Measurements from ENCODE around the gene ZNF423.

DNA sequence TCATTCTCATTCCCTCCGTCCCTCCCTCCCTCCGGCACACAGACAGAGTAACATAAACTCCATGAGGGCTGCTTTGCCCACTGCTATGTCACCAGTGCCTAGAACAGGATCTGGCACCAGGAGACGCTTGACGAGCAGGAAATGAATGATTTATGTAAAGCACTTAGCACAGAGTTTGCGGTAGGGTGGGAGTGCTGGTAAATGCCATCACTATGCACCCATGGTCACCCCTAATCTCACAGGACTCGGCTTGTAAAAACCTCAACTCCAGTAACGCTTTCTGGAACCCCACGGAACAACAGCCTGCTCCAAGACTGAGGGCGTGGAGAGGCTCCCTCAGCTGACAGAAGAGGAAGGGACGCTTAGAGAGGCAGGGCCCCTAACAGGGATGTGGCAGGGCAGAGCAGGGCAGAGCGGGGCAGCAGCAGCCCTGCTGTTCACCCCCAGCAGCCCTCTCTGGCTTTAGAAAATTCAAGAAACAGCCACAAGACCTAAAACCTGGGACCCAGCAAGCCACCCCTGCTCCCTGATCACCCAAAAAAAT is 325.4 kb downstream of the ZNF423 start:
- TF ChIP-seq ZNF174 (CRISPR knock-in tag; IDR thresholded peaks at IDR 0.05) (no peak), EP300 (IDR thresholded peaks at IDR 0.05; ENCODE audit: low read length) (no peak), ESRRB (CRISPR knock-in tag; IDR thresholded peaks at IDR 0.05; ENCODE audit: borderline replicate concordance) (no peak), ZNF444 (CRISPR knock-in tag; IDR thresholded peaks at IDR 0.05) (no peak), ZEB2 (IDR thresholded peaks at IDR 0.05) (no peak), POLR2A (conservative IDR thresholded peaks at IDR 0.05) (no peak), CTCF (IDR thresholded peaks at IDR 0.05 in 2 of 3, conservative IDR thresholded peaks at IDR 0.05 in 1 of 3; ENCODE audit: insufficient read depth in 2 of 3, low read depth in 1 of 3, low read length in 3 of 3) (no peak), IRF1 (CRISPR knock-in tag; IDR thresholded peaks at IDR 0.05; ENCODE audit: borderline replicate concordance) (no peak), HNRNPK (IDR thresholded peaks at IDR 0.05; ENCODE audit: low read depth, low read length, poor library complexity, severe bottlenecking) (no peak), JUND (IDR thresholded peaks at IDR 0.05; ENCODE audit: borderline replicate concordance, low read depth, low read length) (no peak), JUND (tag; IDR thresholded peaks at IDR 0.05; ENCODE audit: borderline replicate concordance, low read depth, low read length) (no peak), TOE1 (IDR thresholded peaks at IDR 0.05; ENCODE audit: borderline replicate concordance) (no peak), TOE1 (CRISPR knock-in tag; IDR thresholded peaks at IDR 0.05; ENCODE audit: borderline replicate concordance, low read depth) (no peak), CREB1 (IDR thresholded peaks at IDR 0.05) (no peak), CREB1 (CRISPR knock-in tag; IDR thresholded peaks at IDR 0.05) (no peak)
